HEK293 (cell line): ENCODE data around the gene GOLGA5.

Source experiments
- CTCF ChIA-PET: fragments of 350-600 bp; formaldehyde crosslinking; extraction: SDS; loops from one replicate; lab custom pipeline; 2021; ENCODE audit warnings: antibody characterized with exemption; lab: Yijun Ruan, JAX
- POLR2A ChIA-PET: fragments of 300-600 bp; formaldehyde crosslinking; extraction: SDS; loops from one replicate; lab custom pipeline; 2020; ENCODE audit warnings: antibody characterized with exemption, inconsistent platforms; lab: Yijun Ruan, JAX
- H3K27ac ChIP-seq: fragments of 200-500 bp; sonication (Bioruptor generic); 2 replicates; pipeline ENCODE4 v1.5.1; 2014; ENCODE audit warnings: low read depth, low read length, control low read depth, inconsistent platforms; ENCODE audit errors: extremely low read depth
- H3K36me3 ChIP-seq, 2 experiments: fragments of 200-500 bp in 1 of 2; sonication (Bioruptor generic) in 1 of 2; 1 replicate in 1 of 2; 2 replicates in 1 of 2; pipeline ENCODE4 v1.5.1; 2014 to 2017; ENCODE audit warnings: inconsistent platforms in 2 of 2, low read length in 2 of 2; ENCODE audit not compliant: control insufficient read depth in 2 of 2, insufficient read depth in 1 of 2
- H3K4me1 ChIP-seq: fragments of 200-500 bp; sonication (Bioruptor generic); 2 replicates; pipeline ENCODE4 v1.5.1; 2014; ENCODE audit warnings: mild to moderate bottlenecking, low read length, inconsistent platforms; ENCODE audit not compliant: control insufficient read depth, insufficient read depth
- H3K4me3 ChIP-seq: 2 replicates; pipeline ENCODE4 v1.5.1; 2011; ENCODE audit warnings: low read depth, mild to moderate bottlenecking, control low read depth, low read length, moderate library complexity
- H3K9me3 ChIP-seq: fragments of 200-500 bp; sonication (Bioruptor generic); 2 replicates; pipeline ENCODE4 v1.5.1; 2014; ENCODE audit warnings: low read depth, low read length, inconsistent platforms; ENCODE audit not compliant: control insufficient read depth, insufficient read depth
- SCRT2 ChIP-seq: fragments of 450-650 bp; formaldehyde crosslinking; IDR thresholded peaks from 2 replicates; pipeline ENCODE4 v1.5.1; 2016; ENCODE audit warnings: missing biosample characterization, missing genetic modification characterization
- SP2 ChIP-seq: fragments of 450-650 bp; formaldehyde crosslinking; IDR thresholded peaks from 2 replicates; pipeline ENCODE4 v1.5.1; 2016; ENCODE audit warnings: missing biosample characterization, missing genetic modification characterization
- ZBTB8A ChIP-seq: fragments of 450-650 bp; formaldehyde crosslinking; IDR thresholded peaks from 2 replicates; pipeline ENCODE4 v1.5.1; 2016; ENCODE audit warnings: missing biosample characterization, missing genetic modification characterization
- ZIC2 ChIP-seq: fragments of 450-650 bp; formaldehyde crosslinking; IDR thresholded peaks from 2 replicates; pipeline ENCODE4 v1.5.1; 2016; ENCODE audit warnings: missing biosample characterization, missing genetic modification characterization
- ZNF121 ChIP-seq: fragments of 450-650 bp; formaldehyde crosslinking; IDR thresholded peaks from 2 replicates; pipeline ENCODE4 v1.5.1; 2016; ENCODE audit warnings: missing biosample characterization, missing genetic modification characterization
- ZNF132 ChIP-seq: fragments of 450-650 bp; formaldehyde crosslinking; IDR thresholded peaks from 2 replicates; pipeline ENCODE4 v1.5.1; 2017; ENCODE audit warnings: missing biosample characterization, missing genetic modification characterization, borderline replicate concordance
- ZNF544 ChIP-seq: fragments of 450-650 bp; formaldehyde crosslinking; IDR thresholded peaks from 2 replicates; pipeline ENCODE4 v1.5.0; 2017; ENCODE audit warnings: missing biosample characterization, missing genetic modification characterization
- ZNF561 ChIP-seq: fragments of 450-650 bp; IDR thresholded peaks from 2 replicates; pipeline ENCODE4 v1.5.1; 2018; ENCODE audit warnings: missing biosample characterization, missing genetic modification characterization, borderline replicate concordance
- ZNF830 ChIP-seq: fragments of 450-650 bp; IDR thresholded peaks from 2 replicates; pipeline ENCODE4 v1.5.0; 2018; ENCODE audit warnings: missing biosample characterization, missing genetic modification characterization, low read depth, mild to moderate bottlenecking, moderate library complexity
- TF ChIP-seq, protein P1 (sequence below): fragments of 450-650 bp; formaldehyde crosslinking; IDR thresholded peaks from 2 replicates; pipeline ENCODE4 v1.5.1; 2016; ENCODE audit warnings: missing biosample characterization, missing genetic modification characterization
- TF ChIP-seq, protein P2 (sequence below): fragments of 450-650 bp; formaldehyde crosslinking; IDR thresholded peaks from 2 replicates; pipeline ENCODE4 v1.5.1; 2016; ENCODE audit warnings: missing biosample characterization, missing genetic modification characterization
- TF ChIP-seq, protein P3 (sequence below): fragments of 450-650 bp; formaldehyde crosslinking; IDR thresholded peaks from 2 replicates; pipeline ENCODE4 v1.5.1; 2016; ENCODE audit warnings: missing biosample characterization, missing genetic modification characterization
- TF ChIP-seq, protein P4 (sequence below): fragments of 450-650 bp; formaldehyde crosslinking; IDR thresholded peaks from 2 replicates; pipeline ENCODE4 v1.5.1; 2016; ENCODE audit warnings: missing biosample characterization, missing genetic modification characterization, low read depth
- TF ChIP-seq, protein P5 (sequence below): fragments of 450-650 bp; formaldehyde crosslinking; IDR thresholded peaks from 2 replicates; pipeline ENCODE4 v1.5.1; 2017; ENCODE audit warnings: missing biosample characterization, missing genetic modification characterization
- TF ChIP-seq, protein P6 (sequence below): fragments of 450-650 bp; formaldehyde crosslinking; IDR thresholded peaks from 2 replicates; pipeline ENCODE4 v1.5.1; 2016; ENCODE audit warnings: missing biosample characterization, missing genetic modification characterization, low read depth
- TF ChIP-seq, protein P7 (sequence below): fragments of 450-650 bp; formaldehyde crosslinking; IDR thresholded peaks from 2 replicates; pipeline ENCODE4 v1.5.1; 2017; ENCODE audit warnings: missing biosample characterization, missing genetic modification characterization

The GOLGA5 gene

DNA sequence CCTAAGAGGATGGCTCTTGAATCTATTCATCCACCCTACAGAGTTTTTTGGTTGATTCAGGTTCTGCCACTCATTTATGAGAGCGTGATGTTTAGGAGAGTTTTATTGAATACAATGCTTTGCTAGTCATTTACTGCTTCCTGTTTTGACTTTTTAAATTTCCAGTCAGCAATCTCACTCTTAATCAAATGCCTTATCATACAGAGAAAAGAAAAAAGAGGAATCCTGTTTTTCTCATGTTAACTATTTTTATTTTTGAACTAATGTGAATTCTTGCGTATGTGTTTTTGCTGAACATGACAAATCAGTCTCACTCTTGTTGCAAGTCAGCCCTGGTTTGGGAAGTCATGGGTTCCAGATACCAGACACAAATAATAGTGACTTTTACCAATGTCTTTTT, 23.6 kb upstream of the GOLGA5 start:
- POLR2A ChIA-PET = no interaction called here
- Histone ChIP-seq H3K4me3 (no peak overlapping the region), H3K4me1 (no peaks in the 10 kb centered on the region), H3K9me3 (no peaks in the 10 kb centered on the region), H3K27ac (no peak overlapping the region), H3K36me3 (no peaks in the 10 kb centered on the region)
- no peak for TF ChIP-seq SCRT2 (tag by site-specific recombination)
- TF ChIP-seq, protein P1, sequence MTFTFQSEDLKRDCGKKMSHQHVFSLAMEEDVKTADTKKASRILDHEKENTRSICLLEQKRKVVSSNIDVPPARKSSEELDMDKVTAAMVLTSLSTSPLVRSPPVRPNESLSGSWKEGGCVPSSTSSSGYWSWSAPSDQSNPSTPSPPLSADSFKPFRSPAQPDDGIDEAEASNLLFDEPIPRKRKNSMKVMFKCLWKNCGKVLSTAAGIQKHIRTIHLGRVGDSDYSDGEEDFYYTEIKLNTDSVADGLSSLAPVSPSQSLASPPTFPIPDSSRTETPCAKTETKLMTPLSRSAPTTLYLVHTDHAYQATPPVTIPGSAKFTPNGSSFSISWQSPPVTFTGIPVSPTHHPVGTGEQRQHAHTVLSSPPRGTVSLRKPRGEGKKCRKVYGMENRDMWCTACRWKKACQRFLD (tag by site-specific recombination) = no peak
- TF ChIP-seq, protein P2, sequence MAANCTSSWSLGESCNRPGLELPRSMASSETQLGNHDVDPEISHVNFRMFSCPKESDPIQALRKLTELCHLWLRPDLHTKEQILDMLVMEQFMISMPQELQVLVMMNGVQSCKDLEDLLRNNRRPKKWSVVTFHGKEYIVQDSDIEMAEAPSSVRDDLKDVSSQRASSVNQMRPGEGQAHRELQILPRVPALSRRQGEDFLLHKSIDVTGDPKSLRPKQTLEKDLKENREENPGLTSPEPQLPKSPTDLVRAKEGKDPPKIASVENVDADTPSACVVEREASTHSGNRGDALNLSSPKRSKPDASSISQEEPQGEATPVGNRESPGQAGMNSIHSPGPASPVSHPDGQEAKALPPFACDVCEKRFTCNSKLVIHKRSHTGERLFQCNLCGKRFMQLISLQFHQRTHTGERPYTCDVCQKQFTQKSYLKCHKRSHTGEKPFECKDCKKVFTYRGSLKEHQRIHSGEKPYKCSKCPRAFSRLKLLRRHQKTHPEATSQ (tag by site-specific recombination) = no peak
- TF ChIP-seq ZNF544 (tag by site-specific recombination) = no peak
- no peak for TF ChIP-seq ZNF121 (tag by site-specific recombination)
- TF ChIP-seq, protein P3, sequence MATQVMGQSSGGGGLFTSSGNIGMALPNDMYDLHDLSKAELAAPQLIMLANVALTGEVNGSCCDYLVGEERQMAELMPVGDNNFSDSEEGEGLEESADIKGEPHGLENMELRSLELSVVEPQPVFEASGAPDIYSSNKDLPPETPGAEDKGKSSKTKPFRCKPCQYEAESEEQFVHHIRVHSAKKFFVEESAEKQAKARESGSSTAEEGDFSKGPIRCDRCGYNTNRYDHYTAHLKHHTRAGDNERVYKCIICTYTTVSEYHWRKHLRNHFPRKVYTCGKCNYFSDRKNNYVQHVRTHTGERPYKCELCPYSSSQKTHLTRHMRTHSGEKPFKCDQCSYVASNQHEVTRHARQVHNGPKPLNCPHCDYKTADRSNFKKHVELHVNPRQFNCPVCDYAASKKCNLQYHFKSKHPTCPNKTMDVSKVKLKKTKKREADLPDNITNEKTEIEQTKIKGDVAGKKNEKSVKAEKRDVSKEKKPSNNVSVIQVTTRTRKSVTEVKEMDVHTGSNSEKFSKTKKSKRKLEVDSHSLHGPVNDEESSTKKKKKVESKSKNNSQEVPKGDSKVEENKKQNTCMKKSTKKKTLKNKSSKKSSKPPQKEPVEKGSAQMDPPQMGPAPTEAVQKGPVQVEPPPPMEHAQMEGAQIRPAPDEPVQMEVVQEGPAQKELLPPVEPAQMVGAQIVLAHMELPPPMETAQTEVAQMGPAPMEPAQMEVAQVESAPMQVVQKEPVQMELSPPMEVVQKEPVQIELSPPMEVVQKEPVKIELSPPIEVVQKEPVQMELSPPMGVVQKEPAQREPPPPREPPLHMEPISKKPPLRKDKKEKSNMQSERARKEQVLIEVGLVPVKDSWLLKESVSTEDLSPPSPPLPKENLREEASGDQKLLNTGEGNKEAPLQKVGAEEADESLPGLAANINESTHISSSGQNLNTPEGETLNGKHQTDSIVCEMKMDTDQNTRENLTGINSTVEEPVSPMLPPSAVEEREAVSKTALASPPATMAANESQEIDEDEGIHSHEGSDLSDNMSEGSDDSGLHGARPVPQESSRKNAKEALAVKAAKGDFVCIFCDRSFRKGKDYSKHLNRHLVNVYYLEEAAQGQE (tag by site-specific recombination) = no peak
- CTCF ChIA-PET = interaction anchor here (0.6 kb wide), 1 partner anchor 160 kb away, joined by 4 read pairs; no protein-coding TSS in a partner anchor

DNA sequence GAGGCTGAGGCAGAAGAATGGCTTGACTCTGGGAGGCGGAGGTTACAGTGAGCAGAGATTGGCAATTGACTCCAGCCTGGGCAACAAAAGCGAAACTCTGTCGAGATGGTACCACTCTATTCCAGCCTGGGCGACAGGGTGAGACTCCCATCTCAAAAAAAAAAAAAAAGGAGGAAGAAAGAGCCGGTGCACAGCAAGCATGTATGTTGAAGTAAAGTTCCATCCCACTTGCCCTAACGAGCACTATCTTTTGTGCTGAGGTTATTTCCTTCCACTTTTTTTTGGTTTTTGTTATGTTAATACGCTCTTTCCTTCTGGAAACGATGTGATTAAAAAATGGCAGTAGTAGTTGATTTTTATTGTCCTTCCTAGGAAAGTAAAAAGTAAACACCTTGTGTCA, 19.5 kb upstream of the GOLGA5 start:
- Histone ChIP-seq H3K4me1 (no peaks in the 10 kb centered on the region), H3K36me3 (no peaks in the 10 kb centered on the region), H3K9me3 (no peaks in the 10 kb centered on the region), H3K27ac (no peak overlapping the region), H3K4me3 (no peak overlapping the region)
- CTCF ChIA-PET = no interaction called here
- POLR2A ChIA-PET = no interaction called here
- TF ChIP-seq, protein P4, sequence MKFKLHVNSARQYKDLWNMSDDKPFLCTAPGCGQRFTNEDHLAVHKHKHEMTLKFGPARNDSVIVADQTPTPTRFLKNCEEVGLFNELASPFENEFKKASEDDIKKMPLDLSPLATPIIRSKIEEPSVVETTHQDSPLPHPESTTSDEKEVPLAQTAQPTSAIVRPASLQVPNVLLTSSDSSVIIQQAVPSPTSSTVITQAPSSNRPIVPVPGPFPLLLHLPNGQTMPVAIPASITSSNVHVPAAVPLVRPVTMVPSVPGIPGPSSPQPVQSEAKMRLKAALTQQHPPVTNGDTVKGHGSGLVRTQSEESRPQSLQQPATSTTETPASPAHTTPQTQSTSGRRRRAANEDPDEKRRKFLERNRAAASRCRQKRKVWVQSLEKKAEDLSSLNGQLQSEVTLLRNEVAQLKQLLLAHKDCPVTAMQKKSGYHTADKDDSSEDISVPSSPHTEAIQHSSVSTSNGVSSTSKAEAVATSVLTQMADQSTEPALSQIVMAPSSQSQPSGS (tag by site-specific recombination) = no peak
- TF ChIP-seq, protein P5, sequence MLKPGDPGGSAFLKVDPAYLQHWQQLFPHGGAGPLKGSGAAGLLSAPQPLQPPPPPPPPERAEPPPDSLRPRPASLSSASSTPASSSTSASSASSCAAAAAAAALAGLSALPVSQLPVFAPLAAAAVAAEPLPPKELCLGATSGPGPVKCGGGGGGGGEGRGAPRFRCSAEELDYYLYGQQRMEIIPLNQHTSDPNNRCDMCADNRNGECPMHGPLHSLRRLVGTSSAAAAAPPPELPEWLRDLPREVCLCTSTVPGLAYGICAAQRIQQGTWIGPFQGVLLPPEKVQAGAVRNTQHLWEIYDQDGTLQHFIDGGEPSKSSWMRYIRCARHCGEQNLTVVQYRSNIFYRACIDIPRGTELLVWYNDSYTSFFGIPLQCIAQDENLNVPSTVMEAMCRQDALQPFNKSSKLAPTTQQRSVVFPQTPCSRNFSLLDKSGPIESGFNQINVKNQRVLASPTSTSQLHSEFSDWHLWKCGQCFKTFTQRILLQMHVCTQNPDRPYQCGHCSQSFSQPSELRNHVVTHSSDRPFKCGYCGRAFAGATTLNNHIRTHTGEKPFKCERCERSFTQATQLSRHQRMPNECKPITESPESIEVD (tag by site-specific recombination) = no peak
- TF ChIP-seq SP2 = no peak
- TF ChIP-seq ZNF132 = no peak
- TF ChIP-seq ZNF830 (tag by site-specific recombination) = no peak
- TF ChIP-seq ZBTB8A (tag by site-specific recombination) = no peak
- TF ChIP-seq ZNF561 (tag by site-specific recombination) = no peak
- TF ChIP-seq, protein P6, sequence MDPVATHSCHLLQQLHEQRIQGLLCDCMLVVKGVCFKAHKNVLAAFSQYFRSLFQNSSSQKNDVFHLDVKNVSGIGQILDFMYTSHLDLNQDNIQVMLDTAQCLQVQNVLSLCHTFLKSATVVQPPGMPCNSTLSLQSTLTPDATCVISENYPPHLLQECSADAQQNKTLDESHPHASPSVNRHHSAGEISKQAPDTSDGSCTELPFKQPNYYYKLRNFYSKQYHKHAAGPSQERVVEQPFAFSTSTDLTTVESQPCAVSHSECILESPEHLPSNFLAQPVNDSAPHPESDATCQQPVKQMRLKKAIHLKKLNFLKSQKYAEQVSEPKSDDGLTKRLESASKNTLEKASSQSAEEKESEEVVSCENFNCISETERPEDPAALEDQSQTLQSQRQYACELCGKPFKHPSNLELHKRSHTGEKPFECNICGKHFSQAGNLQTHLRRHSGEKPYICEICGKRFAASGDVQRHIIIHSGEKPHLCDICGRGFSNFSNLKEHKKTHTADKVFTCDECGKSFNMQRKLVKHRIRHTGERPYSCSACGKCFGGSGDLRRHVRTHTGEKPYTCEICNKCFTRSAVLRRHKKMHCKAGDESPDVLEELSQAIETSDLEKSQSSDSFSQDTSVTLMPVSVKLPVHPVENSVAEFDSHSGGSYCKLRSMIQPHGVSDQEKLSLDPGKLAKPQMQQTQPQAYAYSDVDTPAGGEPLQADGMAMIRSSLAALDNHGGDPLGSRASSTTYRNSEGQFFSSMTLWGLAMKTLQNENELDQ (tag by site-specific recombination) = no peak
- no peak for TF ChIP-seq ZIC2
- TF ChIP-seq, protein P7, sequence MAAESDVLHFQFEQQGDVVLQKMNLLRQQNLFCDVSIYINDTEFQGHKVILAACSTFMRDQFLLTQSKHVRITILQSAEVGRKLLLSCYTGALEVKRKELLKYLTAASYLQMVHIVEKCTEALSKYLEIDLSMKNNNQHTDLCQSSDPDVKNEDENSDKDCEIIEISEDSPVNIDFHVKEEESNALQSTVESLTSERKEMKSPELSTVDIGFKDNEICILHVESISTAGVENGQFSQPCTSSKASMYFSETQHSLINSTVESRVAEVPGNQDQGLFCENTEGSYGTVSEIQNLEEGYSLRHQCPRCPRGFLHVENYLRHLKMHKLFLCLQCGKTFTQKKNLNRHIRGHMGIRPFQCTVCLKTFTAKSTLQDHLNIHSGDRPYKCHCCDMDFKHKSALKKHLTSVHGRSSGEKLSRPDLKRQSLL (tag by site-specific recombination) = no peak
